IMR-90 (cell line): ENCODE data around the gene LPXN. TPM values are rescaled to one million over a fixed set of nuclear protein-coding genes. Genes with fewer than 3 reads are reported as not detected.

Experiments used
- ATAC-seq: fragments of 200-7000 bp; cut with Tn5 transposase; 2 replicates; pipeline ENCODE4 v1.9.1; 2020; ENCODE audit warnings: low read depth, mild to moderate bottlenecking, moderate library complexity
- BruUV-seq: library from RNA; stranded (reverse); fragments of 400-500 nt; replicated peaks from 2 replicates; lab custom pipeline; 2021; lab: Mats Ljungman, UMichigan
- CTCF ChIA-PET: fragments of 300-600 bp; formaldehyde crosslinking; extraction: SDS; loops from one replicate; lab custom pipeline; 2021; ENCODE audit warnings: antibody characterized with exemption; lab: Yijun Ruan, JAX
- POLR2A ChIA-PET: fragments of 300-600 bp; sonication (Branson Sonifier 250); formaldehyde crosslinking; loops from one replicate; lab custom pipeline; 2022; ENCODE audit warnings: antibody characterized with exemption; ENCODE audit not compliant: unreplicated experiment; lab: Charles Lee
- DNase-seq: peaks from one replicate; pipeline ENCODE4 v3.0.0; 2013
- H2AFZ ChIP-seq: replicated peaks from 2 replicates; pipeline ENCODE3; 2013; ENCODE audit warnings: low read length, mild to moderate bottlenecking; ENCODE audit not compliant: poor library complexity
- H2AK5ac ChIP-seq: 2 replicates; pipeline ENCODE4 v1.6.1; 2013; ENCODE audit warnings: low read depth, low read length, inconsistent platforms
- H2AK9ac ChIP-seq: replicated peaks from 2 replicates; pipeline ENCODE3; 2013; ENCODE audit warnings: mild to moderate bottlenecking, low read depth, low read length, moderate library complexity; ENCODE audit not compliant: poor library complexity
- H2BK120ac ChIP-seq: 2 replicates; pipeline ENCODE4 v1.6.1; 2013; ENCODE audit warnings: low read depth, low read length, inconsistent platforms
- H2BK15ac ChIP-seq: 3 replicates; pipeline ENCODE4 v1.6.1; 2013; ENCODE audit warnings: low read depth, low read length, inconsistent platforms
- H2BK20ac ChIP-seq: 2 replicates; pipeline ENCODE4 v1.6.1; 2013; ENCODE audit warnings: low read depth, mild to moderate bottlenecking, inconsistent platforms, low read length, moderate library complexity
- H2BK5ac ChIP-seq: 2 replicates; pipeline ENCODE4 v1.6.1; 2013; ENCODE audit warnings: mild to moderate bottlenecking, low read depth, low read length, inconsistent platforms; ENCODE audit not compliant: poor library complexity, severe bottlenecking
- H3K14ac ChIP-seq: replicated peaks from 2 replicates; pipeline ENCODE4 v1.6.1; 2013; ENCODE audit warnings: low read depth, low read length, inconsistent platforms
- H3K18ac ChIP-seq: 2 replicates; pipeline ENCODE4 v1.6.1; 2013; ENCODE audit warnings: low read depth, low read length, control low read depth
- H3K23ac ChIP-seq: 2 replicates; pipeline ENCODE4 v1.6.1; 2013; ENCODE audit warnings: low read depth, low read length, inconsistent platforms
- H3K27ac ChIP-seq: 2 replicates; pipeline ENCODE4 v1.5.1; 2013; ENCODE audit warnings: mild to moderate bottlenecking, control low read depth, low read length; ENCODE audit not compliant: insufficient read depth
- H3K27me3 ChIP-seq: 2 replicates; pipeline ENCODE4 v1.6.1; 2013; ENCODE audit warnings: low read length; ENCODE audit not compliant: control insufficient read depth, insufficient read depth
- H3K36me3 ChIP-seq: 2 replicates; pipeline ENCODE4 v1.6.1; 2013; ENCODE audit warnings: low read length, mixed read lengths; ENCODE audit not compliant: control insufficient read depth, insufficient read depth
- H3K4ac ChIP-seq: 2 replicates; pipeline ENCODE4 v1.6.1; 2013; ENCODE audit warnings: low read depth, low read length, inconsistent platforms
- H3K4me1 ChIP-seq: 2 replicates; pipeline ENCODE4 v1.6.1; 2013; ENCODE audit warnings: low read length, mixed read lengths; ENCODE audit not compliant: control insufficient read depth, insufficient read depth
- H3K4me2 ChIP-seq: 2 replicates; pipeline ENCODE4 v1.6.1; 2013; ENCODE audit warnings: low read depth, mild to moderate bottlenecking, control low read depth, low read length, moderate library complexity
- H3K4me3 ChIP-seq: 2 replicates; pipeline ENCODE4 v1.5.1; 2013; ENCODE audit warnings: low read depth, mild to moderate bottlenecking, control low read depth, low read length, moderate library complexity; ENCODE audit not compliant: insufficient read depth
- H3K56ac ChIP-seq: 2 replicates; pipeline ENCODE4 v1.6.1; 2013; ENCODE audit warnings: low read length, inconsistent platforms; ENCODE audit not compliant: insufficient read depth; ENCODE audit errors: extremely low read depth
- H3K79me1 ChIP-seq, 2 experiments: 2 replicates each; pipeline ENCODE4 v1.6.1; 2013; ENCODE audit warnings: low read length in 2 of 2, inconsistent platforms in 1 of 2, low read depth in 1 of 2
- H3K9ac ChIP-seq: 2 replicates; pipeline ENCODE4 v1.6.1; 2013; ENCODE audit warnings: low read depth, low read length, control low read depth
- H3K9me1 ChIP-seq: 2 replicates; pipeline ENCODE4 v1.6.1; 2013; ENCODE audit warnings: low read length, inconsistent platforms; ENCODE audit not compliant: insufficient read depth
- H3K9me3 ChIP-seq: 2 replicates; pipeline ENCODE4 v1.6.1; 2013; ENCODE audit warnings: low read length; ENCODE audit not compliant: control insufficient read depth, insufficient read depth
- H4K20me1 ChIP-seq: 2 replicates; pipeline ENCODE4 v1.6.1; 2013; ENCODE audit warnings: low read length, inconsistent platforms; ENCODE audit not compliant: insufficient read depth
- H4K5ac ChIP-seq: 2 replicates; pipeline ENCODE4 v1.6.1; 2013; ENCODE audit warnings: mild to moderate bottlenecking, low read depth, low read length, control low read depth
- H4K8ac ChIP-seq, 2 experiments: 2 replicates each; pipeline ENCODE4 v1.6.1; 2013; ENCODE audit warnings: low read depth in 2 of 2, low read length in 2 of 2, control low read depth in 1 of 2, inconsistent platforms in 1 of 2
- H4K91ac ChIP-seq: 2 replicates; pipeline ENCODE4 v1.6.1; 2013; ENCODE audit warnings: low read depth, low read length, inconsistent platforms; ENCODE audit not compliant: insufficient read depth
- CEBPB ChIP-seq: IDR thresholded peaks from 2 replicates; pipeline ENCODE4 v1.6.1; 2012; ENCODE audit warnings: low read depth, low read length, improper control_type of control experiment
- MAZ ChIP-seq: IDR thresholded peaks from 2 replicates; pipeline ENCODE4 v1.6.1; 2012; ENCODE audit warnings: low read depth, mild to moderate bottlenecking, low read length, improper control_type of control experiment, moderate library complexity, borderline replicate concordance
- MXI1 ChIP-seq: IDR thresholded peaks from 2 replicates; pipeline ENCODE4 v1.6.1; 2012; ENCODE audit warnings: low read depth, mild to moderate bottlenecking, low read length, moderate library complexity, borderline replicate concordance
- RAD21 ChIP-seq: IDR thresholded peaks from 2 replicates; pipeline ENCODE4 v1.6.1; 2012; ENCODE audit warnings: low read length, improper control_type of control experiment
- RCOR1 ChIP-seq: IDR thresholded peaks from 2 replicates; pipeline ENCODE4 v1.6.1; 2012; ENCODE audit warnings: mild to moderate bottlenecking, low read length, improper control_type of control experiment; ENCODE audit not compliant: insufficient replicate concordance
- USF2 ChIP-seq: fragments of 150-350 bp; IDR thresholded peaks from 2 replicates; pipeline ENCODE4 v1.6.1; 2017; ENCODE audit warnings: mild to moderate bottlenecking, antibody characterized with exemption, low read length, low read depth
- WGBS, 2 experiments: methylation state at CpG; one replicate each; pipeline versions ENCODE4 v1.1.5 to v1.1.7; 2013; ENCODE audit warnings: missing lambda C conversion rate in 2 of 2; ENCODE audit not compliant: insufficient read length in 1 of 2; ENCODE audit errors: extremely low coverage in 2 of 2; 5-methylcytosine and 5-hydroxymethylcytosine counted together
- dilution Hi-C: fragments of 300-500 bp; cut with HindIII; formaldehyde crosslinking; loops from one replicate; pipeline ENCODE4 v1.14.3; 2018; ENCODE audit warnings: low sequenced_read_pairs; ENCODE audit not compliant: unreplicated experiment
- in situ Hi-C: fragments of 300-500 bp; cut with MboI; formaldehyde crosslinking; loops from 3 replicates; pipeline ENCODE4 v1.14.3; 2019; ENCODE audit warnings: low sequenced_read_pairs, inconsistent platforms, mixed read lengths
- intact Hi-C: fragments of 100-400 bp; cut with micrococcal nuclease; formaldehyde crosslinking; loops from 2 replicates; pipeline ENCODE4 v1.10.0; 2022
- polyA plus RNA-seq, 3 experiments: library from polyadenylated mRNA; depleted of rRNA; stranded (reverse); fragments of >200 nt; gene quantifications; 2 replicates each; pipeline ENCODE4 v1.2.3, GENCODE V29; 2012; ENCODE audit warnings: low replicate concordance in 1 of 3
- total RNA-seq: library from RNA; depleted of rRNA; stranded (reverse); fragments of >200 nt; gene quantifications from 2 replicates; pipeline ENCODE4 v1.2.3, GENCODE V29; 2012
- TF ChIP-seq, protein P1 (sequence below): fragments of 150-350 bp; IDR thresholded peaks from 2 replicates; pipeline ENCODE4 v1.6.1; 2016; ENCODE audit warnings: low read depth, mild to moderate bottlenecking, low read length, moderate library complexity, borderline replicate concordance

The LPXN gene
- total and polyA plus RNA-seq, 2 of the 4 experiments (the other 2 are of a cell fraction), result 13.4 to 15.7 TPM

DNA sequence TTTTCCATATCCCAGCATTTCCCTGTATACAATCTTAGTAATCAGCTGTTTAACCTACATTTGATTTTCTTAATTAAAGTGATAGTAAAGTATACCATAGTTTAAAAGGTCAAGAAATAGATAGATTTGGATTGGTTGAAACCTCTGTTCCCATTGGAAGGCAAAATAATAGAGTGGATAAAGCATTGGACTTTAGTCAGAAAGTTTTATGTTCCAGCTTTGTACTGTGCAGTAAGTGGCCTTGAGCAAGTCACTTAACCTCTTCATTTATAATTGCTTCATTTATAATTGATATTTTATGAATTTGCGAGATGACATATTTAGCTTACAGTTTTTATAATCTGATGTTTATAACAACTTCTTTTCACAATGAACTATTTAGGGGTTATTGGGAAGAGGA lies 6.8 kb upstream of the LPXN start:
- Histone ChIP-seq H2BK15ac (no peak overlapping the region), H3K14ac (no peak overlapping the region), H3K9me1 (no peaks in the 10 kb centered on the region), H3K27ac (no peak overlapping the region), H4K20me1 (peaks cover 12% of the 10 kb centered on the region), H3K9me3 (no peaks in the 10 kb centered on the region), H2AK9ac (no peak overlapping the region), H3K23ac (no peak overlapping the region), H3K4me3 (no peak overlapping the region), H3K4me1 (no peaks in the 10 kb centered on the region), H2AFZ (no peak overlapping the region), H2BK20ac (no peak overlapping the region), H3K9ac (no peak overlapping the region), H3K36me3 (peaks cover 3% of the 10 kb centered on the region; the same call in 1 of the 2 replicates), H3K79me1 (peaks cover 9 to 23% of the 10 kb centered on the region in 2 experiments; a peak in 3 of 4 replicates), H3K27me3 (no peaks in the 10 kb centered on the region), H4K91ac (no peak overlapping the region), H3K56ac (no peak overlapping the region), H2BK5ac (no peak overlapping the region), H3K4ac (no peak overlapping the region), H4K5ac (no peak overlapping the region), H3K4me2 (no peak overlapping the region), H2BK120ac (no peak overlapping the region), H3K18ac (no peak overlapping the region), H2AK5ac (no peak overlapping the region), H4K8ac (no peak overlapping the region)
- no CpG with 5 or more reads among the region's 1 CpG for WGBS, 2 experiments
- no TSS peak for BruUV-seq
- POLR2A ChIA-PET, result interaction anchor here (0.6 kb wide), 1 partner anchor 45 kb away, joined by 3 read pairs; no protein-coding TSS in a partner anchor
- no peak for ATAC-seq
- dilution Hi-C loops, result no loop called here
- intact Hi-C loops, result no loop called here
- in situ Hi-C loops, result loop anchor here (25.0 kb wide), 1 partner anchor 980 kb away; no protein-coding TSS in a partner anchor
- CTCF ChIA-PET, result interaction anchor here (1.7 kb wide), 1 partner anchor 47 kb away, joined by 9 read pairs; no protein-coding TSS in a partner anchor
- DNase-seq, result no peak
- TF ChIP-seq RAD21 (no peak), CEBPB (no peak), USF2 (no peak), MAZ (no peak), RCOR1 (no peak), MXI1 (no peak)
- TF ChIP-seq, protein P1, sequence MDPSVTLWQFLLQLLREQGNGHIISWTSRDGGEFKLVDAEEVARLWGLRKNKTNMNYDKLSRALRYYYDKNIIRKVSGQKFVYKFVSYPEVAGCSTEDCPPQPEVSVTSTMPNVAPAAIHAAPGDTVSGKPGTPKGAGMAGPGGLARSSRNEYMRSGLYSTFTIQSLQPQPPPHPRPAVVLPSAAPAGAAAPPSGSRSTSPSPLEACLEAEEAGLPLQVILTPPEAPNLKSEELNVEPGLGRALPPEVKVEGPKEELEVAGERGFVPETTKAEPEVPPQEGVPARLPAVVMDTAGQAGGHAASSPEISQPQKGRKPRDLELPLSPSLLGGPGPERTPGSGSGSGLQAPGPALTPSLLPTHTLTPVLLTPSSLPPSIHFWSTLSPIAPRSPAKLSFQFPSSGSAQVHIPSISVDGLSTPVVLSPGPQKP, result no peak
